Activated CD8-positive, alpha-beta memory T cell treated with anti-CD3 and anti-CD28 coated beads, Interleukin-2, amount 50 U/mL, for 4 hours (primary cell): ENCODE measurements around the gene ZC3HAV1.
"Not testable (repeated sequence)": the region's sequence is repeated elsewhere in the genome, so short reads cannot be mapped to it uniquely, and the experiment has no call there.

Experiments
- DNase-seq: peaks from one replicate; pipeline ENCODE4 v3.0.0-alpha.2; 2020

ZC3HAV1 gene

DNA sequence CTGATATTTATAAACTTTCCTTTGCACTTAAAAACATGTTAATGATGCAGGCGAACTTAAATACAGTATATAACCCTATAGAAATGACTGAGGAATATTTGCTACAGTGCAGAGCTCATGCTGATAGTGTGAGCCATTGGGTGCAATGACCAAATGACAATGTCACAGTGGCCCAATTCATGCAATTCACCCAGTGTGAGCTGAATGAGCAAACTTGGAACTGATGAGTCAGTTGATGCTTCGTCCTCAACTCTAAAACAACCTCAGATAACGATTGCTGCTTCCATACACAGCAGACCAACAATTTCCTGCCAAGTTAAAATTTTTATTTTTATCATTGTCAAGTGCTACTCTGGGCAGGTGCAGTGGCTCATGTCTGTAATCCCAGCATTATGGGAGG is 61.5 kb downstream of the ZC3HAV1 start:
- DNase-seq = no peak

DNA sequence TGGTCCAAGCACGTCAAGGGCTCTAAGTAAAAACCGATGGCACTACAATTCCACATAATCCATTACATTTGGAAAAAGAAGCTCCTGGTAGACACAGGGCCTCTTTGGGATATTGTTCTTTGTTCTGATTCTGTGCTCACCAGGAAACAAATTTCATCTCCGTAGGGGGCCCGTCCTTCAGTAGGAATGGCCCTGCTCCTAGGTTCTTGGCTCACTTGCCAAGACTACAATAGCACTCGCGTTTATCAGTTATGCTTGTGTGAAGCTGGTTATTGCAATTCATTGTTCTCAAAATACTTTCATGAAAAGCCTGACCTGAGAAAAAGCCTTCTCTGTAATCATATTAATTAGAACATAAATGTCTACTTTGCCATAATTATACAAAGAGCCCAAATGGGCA is 63.4 kb downstream of the ZC3HAV1 start:
- DNase-seq = no peak

DNA sequence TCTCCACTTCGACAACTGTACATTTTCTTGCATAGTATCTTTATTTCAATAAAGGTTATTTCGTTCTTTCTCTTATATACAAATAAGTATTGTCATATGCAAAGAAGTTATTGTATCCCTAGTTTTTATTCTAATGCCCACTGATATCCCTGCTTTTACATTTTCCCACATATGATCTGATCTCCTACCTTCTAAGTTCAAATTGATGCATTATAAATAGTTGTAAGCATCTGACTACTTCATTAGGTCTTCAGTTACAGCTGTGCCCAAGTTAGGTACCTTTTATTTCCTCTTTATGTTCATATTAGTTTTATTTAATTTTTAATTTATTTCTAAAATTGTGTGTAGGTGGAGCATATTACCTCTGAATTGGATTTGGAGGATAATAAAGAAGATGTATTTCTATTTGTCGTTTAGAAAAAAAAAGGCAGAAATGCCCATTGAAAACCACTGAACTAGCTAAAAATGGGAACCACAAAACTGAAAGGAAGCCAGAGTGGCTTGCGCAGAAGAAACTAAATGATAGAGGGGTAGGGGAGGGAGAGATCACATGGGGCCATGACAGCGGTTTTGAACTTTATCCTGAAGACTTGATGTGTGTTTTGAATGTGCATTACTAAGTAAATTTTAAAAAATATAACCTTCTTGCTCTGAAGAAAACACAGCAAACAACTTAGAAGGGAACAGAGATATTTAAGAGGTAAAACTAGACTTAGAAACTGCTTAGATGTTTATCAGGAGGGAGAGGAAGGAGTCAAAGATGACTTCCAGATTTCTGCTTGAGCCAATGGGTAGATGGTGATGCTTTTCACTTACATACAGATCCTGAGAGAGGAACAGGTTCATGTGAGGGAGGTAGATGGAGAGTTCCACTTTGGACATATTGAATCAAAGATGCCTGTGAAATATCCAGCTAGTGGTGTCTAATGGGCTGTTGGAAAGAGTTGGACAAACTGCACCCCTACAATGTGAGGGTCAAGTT is 64.4 kb downstream of the ZC3HAV1 start:
- no peak for DNase-seq

- DNase-seq = peak; percentile 82
Measured at GRCh38 chr7:139043823-139044812, 65.4 kb downstream of the ZC3HAV1 start.

DNA sequence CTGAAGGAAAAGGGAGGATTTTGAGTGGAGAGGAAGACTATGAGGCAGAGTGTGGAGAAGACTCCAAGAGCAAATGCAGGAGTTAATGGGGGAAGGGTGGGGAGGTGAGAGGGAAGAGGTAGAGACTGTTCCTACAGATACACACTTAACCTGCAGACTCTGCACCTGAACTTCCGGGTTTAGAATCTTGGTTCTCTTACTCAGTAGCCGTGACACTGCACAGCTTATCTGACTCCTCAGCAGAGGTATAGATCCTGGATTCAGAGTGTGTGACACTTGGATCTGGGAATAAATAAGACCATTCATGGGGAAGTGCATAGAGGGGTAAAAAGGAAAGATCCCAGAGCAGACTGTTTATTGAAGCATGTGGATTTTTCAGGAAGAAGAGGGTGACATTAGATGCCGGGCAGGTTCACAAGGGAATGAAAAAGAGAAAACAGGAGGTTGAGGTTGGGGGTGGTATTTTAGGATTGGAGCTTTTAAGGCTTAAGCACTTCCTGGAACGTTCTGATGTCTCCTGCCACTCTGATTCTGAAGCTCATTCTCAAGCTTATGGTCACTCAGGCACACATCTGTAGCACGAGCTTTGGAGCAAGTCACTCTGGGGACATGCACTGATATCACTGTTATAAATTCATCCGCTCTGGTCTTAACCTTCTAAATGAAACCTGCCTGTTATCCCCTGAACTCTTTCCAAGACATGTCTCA is 68.0 kb downstream of the ZC3HAV1 start:
- DNase-seq = no peak

- DNase-seq = no peak
Measured at GRCh38 chr7:139038691-139039090, 70.8 kb downstream of the ZC3HAV1 start.

DNA sequence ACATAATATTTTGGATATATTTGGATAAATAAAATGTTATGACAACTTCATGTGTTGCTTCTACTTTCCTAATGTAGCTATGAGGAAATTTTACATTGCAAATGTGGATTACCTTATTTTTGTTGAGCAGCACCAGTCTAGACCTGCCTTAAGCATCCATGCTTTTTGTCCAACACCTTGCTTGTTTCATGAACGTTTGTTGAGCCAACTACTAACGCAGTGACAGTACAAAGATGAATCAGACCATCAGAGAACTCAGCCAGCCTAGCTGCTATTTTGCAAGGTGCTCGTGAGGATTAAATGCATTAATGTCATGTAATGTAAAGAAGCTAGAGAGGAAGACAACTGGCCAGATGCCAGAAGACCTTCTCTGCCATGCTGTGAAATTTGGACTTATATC is 72.6 kb downstream of the ZC3HAV1 start:
- no peak for DNase-seq

DNA sequence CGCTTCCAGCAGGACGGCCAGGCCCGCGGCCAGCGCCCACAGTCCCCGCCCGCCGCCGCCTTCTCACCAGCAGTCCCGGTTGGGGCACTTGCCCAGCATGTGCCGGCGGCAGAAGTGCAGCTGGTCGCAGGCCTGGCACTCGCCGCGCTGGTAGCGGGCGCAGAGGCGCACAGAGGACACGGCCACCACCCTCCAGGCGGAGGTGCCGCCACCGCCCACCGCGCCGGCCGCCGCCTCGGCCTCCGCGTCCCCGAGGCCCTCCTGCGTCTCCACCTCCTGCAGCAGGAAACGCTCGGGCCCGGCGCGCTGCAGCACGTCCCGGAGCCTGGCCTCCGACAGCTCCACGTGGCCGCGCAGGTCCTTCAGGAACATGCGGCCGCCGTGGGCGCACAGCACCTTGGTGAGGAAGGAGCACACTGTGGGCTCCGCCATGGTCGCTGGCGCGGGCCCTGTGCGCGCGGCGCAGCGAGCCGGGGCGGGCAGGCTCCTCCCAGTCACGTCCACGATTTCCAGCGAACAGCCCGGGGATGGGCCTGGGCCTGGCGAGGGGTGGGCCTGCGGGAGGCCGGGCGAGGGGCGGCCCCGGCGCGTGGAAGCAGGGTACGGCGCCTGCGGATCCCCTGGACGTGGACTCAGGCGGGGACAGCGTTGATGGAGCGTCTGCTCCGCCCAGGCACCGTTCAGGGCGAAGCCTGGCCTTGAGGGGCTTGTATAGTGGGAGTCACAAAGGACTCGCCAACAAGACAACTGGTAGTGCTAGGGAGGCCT is 73.8 kb downstream of the ZC3HAV1 start, which contains the start of gene ZC3HAV1L:
Gene ZC3HAV1L (minus strand): TSS at position 457 of the 768 bp plus-strand sequence. CDS start 25 bp downstream, at position 432.
- peak; percentile 49 for DNase-seq

- DNase-seq = peak; percentile 53
Measured at GRCh38 chr7:139034855-139035585, 74.5 kb downstream of the ZC3HAV1 start.

- no peak for DNase-seq
Measured at GRCh38 chr7:139034336-139034735, 75.2 kb downstream of the ZC3HAV1 start.

DNA sequence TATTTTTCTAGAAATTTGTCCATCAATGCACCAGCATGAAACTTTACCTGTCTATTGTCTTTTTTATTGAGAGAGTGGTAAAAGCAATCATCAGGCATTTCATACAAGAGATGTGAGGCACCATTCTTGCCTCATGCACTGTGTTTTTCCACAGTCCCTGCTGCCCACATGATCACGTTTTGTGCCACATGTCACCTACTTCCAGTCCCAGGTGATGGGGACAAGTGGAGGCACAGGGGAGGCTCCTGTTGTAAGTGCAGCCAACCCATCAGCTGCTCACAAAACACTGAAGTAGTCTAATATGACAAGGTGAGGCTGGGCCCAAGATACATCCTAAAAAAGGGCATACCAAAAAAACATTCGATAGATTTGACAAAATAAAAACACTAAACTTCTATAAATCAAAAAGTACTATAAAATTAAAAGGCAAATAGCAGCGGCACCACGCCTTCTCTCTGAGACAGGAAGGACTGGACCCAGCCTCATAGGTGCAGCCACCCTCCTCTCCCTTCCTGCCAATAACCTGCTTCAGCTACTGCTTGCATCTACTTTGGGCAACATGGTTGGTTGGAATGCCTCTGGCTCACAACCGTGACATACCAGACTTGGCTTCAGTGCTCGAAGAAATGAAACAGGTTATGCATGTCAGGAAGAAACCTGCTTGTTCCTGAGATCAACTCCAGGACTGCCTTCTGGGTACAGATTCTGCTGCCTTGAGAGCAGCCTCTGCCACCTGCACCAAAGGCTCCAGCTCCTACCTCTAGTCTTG is 76.0 kb downstream of the ZC3HAV1 start:
- DNase-seq = no peak

DNA sequence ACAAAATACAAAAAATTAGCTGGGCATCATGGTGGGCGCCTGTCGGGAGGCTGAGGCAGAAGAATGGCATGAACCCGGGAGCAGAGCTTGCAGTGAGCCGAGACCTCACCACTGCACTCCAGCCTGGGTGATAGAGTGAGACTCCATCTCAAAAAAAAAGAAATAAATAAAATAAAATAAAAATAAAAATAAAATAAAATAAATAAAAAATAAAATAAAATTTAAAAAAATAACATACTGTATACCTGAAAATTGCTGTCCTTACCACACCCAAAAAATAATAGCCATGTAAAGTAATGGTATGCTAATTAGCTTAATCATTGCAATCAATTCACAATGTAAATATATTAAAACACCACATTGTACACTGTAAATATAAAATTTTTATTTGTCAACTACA is 77.0 kb downstream of the ZC3HAV1 start:
- DNase-seq = no peak

GRCh38 chr7:139029353-139029752 is 80.2 kb downstream of the ZC3HAV1 start:
- DNase-seq = no peak

DNA sequence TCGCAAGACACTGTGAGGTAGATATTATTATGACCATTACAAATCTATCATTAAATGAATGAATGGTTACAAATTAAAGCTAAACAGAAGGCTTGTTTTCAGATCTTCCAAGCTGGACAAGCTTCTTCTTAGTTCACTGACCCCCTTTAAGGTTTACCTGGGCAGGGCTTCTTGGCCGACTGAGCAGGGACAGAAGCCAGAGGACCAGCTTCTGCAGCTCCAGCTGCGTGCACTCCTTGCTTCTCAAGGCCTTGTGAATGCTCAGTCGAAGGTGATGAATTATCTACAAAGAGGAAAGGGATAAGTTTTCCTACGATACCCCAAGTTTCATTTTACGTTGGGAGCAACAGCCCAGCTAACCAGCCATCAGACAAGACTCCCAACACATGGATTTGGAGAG is 83.0 kb downstream of the ZC3HAV1 start:
- no peak for DNase-seq

GRCh38 chr7:139025861-139026260 is 83.7 kb downstream of the ZC3HAV1 start:
- DNase-seq = not testable (repeated sequence)

DNA sequence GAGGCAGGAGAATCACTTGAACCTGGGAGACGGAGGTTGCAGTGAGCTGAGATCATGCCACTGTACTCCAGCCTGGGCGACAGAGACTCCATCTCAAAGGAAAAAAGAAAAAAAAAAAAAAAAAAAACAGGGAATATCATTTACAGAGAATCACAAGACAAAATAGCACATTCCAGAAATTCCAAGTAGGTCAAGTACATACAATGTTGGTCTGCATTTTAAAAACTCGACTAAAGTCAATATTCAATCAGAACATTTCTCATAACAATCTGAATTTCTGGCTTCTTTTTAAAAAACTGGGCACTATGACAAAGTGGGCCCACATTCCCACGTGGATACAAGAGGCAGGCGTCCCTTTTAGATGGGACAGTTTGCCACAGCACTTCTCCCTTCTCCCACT is 86.4 kb downstream of the ZC3HAV1 start:
- no peak for DNase-seq

DNA sequence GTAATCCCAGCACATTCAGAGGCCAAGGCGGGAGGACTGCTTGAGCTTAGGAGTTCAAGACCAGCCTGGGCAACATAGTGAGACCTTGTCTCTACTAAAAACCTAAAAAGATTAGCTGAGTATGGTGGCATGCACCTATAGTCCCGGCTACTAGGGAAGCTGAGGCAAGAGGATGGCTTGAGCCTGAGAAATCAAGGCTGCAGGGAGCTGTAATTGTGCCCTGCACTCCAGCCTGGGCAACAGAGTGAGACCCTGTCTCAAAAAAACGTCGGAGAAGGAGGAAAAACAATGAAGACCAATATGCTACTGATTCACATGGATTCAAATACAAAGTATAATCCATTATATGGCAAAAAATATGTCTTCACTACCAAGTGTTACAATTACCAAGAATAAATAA is 87.2 kb downstream of the ZC3HAV1 start:
- no peak for DNase-seq

- DNase-seq = no peak
Measured at GRCh38 chr7:139018910-139019309, 90.6 kb downstream of the ZC3HAV1 start.

GRCh38 chr7:139016931-139017511 is 92.5 kb downstream of the ZC3HAV1 start:
- peak; percentile 69 for DNase-seq

DNA sequence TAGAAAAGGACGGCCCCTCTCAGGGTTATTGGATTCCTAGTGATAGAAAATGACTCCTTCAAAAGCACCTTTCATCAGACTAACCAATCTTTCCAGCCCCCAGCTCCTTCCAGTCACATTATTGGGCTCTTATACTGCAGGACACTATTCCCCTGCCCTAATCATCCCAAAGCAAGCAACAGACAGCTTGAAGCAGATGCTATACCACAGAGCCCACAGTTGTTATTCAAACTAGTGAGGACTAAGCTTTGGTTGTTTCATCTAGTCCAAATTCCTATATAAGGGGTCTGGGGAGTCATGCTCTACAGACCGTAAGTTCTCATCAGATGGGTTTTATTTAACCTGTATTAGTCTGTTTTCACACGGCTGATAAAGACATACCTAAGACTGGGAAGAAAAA is 98.1 kb downstream of the ZC3HAV1 start:
- no peak for DNase-seq
